Hippocampal formation (tissue), 2 donors: ENCODE data around the gene GUCA2A.

Experiments
- DNase-seq, 2 donors: peaks; one replicate each; lab custom pipeline; 2025; lab: John Stamatoyannopoulos, UW

Gene GUCA2A

DNA sequence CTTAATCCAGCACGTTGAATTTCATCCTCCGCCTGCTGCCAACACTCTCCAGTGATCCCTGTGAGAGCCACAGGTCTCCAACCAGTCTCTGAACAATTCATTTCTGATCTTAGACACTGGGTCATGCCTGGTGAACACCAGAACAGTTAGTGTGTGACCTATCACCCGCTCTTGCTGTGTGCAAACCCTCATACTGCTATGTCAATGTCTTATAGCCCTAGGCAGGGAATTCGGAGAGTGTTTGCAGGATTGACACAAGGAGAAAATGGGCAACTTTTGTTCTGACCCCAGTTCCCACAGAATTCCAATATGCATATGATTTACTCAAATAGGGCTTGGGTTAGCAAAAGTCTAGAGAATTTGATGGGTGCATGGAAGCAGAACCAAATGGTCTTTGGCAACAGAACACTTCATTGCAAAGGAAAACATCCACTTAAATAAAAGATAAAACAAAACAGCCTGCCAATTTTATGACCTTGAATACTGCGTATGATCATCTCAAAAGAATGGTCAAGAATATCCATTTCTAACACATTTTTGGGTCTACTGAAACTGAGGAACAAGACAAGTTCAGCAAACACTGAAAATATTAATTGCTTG is 34.4 kb downstream of the GUCA2A start:
- DNase-seq: no peak

DNA sequence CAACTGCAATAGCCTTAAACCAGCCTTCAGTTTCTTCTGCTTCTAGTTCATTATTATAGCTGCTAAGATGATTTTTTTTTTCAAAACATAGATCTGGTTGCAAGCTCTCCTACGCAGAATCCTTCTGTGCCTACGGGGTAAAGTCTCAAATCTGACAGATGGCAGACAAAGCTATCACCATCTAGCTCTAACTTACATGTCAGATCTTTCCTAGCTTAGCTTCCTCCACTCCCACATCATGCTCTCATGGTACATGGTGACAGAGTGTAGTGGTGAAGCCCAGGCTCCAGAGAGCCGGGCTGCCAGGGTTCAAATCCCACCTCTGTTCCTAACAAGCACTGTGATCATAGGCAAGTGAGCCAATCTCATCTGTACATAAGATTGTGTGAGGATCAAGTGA is 35.6 kb downstream of the GUCA2A start:
- DNase-seq: peak in 1 of 2 donors; percentile 14

DNA sequence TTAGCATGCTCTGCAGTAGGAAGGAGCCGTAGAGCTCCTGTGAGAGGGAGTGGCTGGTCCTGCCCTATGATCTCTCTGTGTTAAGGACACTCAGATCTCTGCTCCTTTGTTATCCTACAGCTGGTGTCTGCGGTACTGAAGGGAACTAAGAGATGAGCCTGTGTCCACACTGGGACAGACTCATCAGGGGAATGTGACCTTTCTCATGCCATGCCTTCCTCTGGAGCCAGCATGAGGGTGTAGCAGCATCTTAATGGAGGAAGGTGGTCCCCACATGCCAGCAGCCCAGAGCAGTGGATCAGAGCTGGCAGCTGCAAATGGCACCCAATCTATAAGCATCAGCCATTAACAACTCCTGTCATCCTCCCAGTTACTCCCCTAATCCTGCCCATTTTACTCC is 36.0 kb downstream of the GUCA2A start:
- DNase-seq: no peak

DNA sequence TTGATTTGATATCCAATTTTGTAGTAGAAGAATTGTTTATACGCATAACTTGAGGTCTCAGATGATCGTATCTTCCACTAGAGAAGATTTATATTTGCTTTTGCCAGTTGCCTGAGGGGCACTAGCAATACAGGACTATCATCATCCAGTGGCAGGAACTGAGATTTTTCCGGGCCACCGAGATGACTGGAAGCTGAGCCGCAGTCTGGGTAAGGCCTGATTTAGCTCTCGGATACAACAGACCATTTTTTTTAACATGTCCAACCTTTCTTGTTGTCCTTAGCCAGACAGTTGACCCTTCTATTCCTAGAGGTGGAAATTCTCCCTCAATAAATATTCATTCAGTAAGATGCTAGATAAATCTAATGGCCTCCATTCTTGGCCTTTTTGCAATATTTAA is 36.8 kb downstream of the GUCA2A start:
- DNase-seq: no peak

DNA sequence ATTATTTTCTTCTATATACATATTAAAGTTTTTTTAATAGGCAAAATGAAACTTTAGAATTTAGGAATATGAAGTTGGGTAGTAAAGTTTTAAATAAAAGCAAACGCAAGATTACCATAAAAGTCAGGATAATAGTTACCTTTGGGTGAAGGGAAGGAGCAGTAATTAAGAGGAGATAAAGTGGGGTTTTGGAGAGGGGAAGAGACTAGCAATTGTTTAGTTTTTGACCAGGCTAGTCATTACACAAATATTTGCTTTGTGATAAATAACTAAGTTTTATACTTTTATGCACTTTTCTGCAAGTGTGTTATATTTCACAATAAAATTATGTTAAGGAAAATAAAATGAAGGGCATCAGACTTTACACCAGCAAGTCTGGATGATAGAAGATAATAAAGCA is 39.0 kb downstream of the GUCA2A start:
- no peak for DNase-seq

DNA sequence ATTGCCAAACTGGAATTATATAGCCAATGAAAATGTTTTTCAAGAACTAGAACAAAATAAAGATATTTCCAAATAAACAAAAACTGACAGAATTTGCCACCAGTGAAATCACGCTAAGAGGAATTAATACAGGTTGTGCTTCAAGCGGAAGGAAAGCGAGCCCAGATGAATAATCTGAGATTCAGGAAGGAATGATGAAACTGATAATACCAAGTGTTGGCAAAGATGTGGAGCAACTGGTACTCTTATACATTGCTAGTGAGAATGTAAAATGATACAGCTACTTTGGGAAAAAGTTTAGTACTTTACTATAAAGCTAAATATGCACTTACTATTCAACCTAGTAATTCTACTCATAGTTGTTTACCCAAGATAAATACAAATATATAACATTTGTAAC is 42.1 kb downstream of the GUCA2A start:
- DNase-seq: no peak

DNA sequence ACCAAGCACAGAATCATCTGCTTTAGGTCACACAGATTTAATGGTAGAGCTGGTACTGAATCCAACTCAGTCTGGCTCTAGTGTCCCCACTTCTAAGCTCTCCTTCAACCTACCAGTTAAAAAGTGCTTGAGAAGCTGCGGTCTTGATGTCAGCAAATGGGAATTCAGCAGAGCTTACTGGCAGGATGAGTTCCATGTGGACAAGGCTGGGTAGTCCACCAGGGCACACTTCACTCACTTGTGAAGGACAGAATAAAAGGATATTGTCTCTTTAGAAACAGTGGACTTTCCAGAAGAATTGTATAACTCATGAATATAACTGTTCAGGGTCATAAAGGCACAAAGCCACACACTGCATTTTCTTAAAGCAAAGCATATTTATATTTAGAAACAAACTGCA is 46.4 kb downstream of the GUCA2A start:
- no peak for DNase-seq

DNA sequence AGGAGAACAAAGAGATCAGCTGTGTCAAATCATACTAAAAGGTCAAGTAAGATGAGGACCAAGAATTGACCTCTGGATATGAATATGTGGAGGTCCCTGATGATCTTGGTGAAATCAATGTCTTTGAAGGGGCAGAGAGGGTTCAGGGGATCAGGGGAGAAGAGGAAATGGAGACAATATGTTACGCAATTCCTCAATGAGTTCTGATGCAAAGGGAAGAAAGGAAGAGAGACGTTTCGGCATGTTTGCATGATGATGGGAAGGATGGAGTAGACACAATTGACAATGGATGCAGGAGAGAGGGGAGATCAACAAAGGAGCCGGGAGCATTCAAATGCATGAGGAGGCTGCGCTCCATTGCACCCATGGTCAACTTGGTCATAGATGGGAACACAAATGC is 47.3 kb downstream of the GUCA2A start:
- no peak for DNase-seq

DNA sequence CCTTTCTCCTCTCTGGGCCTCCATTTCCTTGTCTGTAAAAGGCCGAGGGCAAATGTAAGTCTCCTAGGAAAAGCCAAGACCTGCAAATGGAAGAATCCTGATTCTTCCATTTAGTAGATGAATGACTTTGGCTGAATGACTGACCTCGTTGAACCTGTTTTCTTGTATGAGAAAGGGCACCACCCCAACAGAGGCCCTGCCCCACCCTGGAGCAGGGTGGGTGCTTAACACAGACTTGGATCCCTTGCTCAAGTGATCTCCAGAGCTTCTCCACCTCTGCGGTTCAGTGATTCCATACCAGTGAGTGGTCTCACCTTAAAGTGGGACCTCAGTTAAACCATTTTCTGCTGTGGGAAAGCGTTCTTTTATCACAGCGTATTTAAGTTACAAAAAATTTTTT is 50.3 kb downstream of the GUCA2A start:
- no peak for DNase-seq
